CD4-positive, alpha-beta T cell treated with Interleukin-2 at 100 ng/mL for 4 hours (primary cell): ENCODE results near the gene ACAA1.
"Not testable (repeated sequence)": the region's sequence is repeated elsewhere in the genome, so short reads cannot be mapped to it uniquely, and the experiment has no call there.

Experiments used
- DNase-seq: peaks from one replicate; pipeline ENCODE4 v3.0.0-alpha.2; 2020; ENCODE audit warnings: low spot score

Gene ACAA1

DNA sequence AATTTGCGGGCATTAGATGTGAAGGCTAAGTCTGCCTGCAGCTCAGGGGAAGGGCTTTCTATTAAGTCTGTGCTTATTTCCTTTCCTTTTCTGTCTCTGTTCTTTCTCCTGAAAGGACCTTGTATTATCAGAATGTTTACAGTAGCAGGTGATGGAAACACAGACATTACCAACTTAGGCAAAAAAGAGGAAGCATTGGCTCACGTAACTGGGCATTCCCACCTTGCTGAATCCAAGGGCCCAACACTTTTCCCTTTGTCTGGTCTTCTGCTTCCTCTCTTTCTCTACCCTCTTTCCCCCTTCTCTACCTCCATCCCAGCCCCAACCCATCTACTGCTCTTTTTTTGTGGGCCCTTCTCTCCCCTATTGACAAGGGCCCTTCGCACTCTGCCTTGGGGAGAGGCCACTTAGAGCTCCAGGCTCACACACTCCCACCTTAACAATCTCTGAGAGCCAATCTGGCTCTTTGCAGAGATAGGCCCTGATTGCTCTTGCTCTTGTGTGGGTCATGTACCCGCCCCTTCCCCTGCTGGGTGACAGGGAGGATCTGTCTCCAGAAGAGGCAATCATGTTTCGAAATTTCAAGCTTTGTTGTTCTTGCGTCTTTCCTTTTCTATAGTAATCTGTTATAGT lies 35.0 kb downstream of the ACAA1 start:
- DNase-seq = no peak

DNA sequence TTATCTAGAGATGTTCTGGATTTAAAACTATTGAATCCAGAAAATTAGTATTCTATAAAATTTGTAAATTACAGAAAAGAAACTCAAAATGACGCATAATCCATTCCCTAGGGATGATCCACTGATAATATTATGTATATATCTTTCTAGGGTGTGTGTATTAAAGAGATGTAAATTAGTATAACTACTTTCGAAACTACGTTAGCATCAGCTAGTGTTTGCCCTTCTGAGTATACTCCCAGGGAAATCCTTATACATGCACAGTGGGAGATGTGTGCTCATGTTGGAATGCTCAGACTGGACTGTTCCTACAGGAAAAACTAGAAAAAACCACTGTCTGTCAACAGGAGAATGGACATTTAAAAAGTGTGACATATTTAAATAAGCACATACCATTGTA lies 36.4 kb downstream of the ACAA1 start:
- DNase-seq = no peak

DNA sequence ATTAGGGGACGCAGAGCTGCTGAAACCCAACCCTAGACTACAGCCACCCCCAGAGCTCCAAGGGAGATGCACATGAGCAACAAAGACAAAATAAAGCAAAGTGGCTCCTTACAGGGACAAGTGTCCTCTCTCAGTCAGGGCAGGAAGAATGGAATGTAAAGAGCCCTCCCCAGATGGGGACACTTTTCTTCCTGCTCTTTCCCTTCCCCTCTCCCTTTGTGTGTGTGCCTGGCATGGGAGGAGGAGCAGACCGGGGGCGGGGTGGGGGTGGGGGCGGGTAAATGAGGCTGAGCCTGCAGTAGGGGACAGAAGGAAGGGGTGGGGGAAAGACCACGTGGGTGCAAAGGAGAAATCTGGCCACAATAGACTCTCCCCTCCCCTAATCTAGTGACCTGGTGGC lies 37.4 kb downstream of the ACAA1 start:
- no peak for DNase-seq

DNA sequence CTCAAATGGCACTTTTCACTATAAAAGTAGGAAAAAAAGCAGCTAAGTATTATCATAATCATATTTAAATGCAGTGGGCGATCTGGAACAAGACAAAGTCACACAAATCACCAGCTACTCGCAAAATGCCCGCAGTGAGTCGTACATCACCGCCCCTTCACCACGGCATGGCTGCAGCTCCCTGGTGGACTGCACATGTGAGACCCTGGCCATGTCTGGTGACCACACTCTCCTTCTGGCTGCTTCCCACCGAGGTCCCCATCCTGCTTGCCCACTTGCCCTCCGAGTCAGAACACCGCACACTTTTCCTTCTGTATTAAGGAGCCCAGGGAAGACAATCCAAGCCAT lies 38.6 kb downstream of the ACAA1 start:
- DNase-seq = no peak

GRCh38 chr3:38097446-38098375 lies 39.2 kb downstream of the ACAA1 start:
- no peak for DNase-seq

DNA sequence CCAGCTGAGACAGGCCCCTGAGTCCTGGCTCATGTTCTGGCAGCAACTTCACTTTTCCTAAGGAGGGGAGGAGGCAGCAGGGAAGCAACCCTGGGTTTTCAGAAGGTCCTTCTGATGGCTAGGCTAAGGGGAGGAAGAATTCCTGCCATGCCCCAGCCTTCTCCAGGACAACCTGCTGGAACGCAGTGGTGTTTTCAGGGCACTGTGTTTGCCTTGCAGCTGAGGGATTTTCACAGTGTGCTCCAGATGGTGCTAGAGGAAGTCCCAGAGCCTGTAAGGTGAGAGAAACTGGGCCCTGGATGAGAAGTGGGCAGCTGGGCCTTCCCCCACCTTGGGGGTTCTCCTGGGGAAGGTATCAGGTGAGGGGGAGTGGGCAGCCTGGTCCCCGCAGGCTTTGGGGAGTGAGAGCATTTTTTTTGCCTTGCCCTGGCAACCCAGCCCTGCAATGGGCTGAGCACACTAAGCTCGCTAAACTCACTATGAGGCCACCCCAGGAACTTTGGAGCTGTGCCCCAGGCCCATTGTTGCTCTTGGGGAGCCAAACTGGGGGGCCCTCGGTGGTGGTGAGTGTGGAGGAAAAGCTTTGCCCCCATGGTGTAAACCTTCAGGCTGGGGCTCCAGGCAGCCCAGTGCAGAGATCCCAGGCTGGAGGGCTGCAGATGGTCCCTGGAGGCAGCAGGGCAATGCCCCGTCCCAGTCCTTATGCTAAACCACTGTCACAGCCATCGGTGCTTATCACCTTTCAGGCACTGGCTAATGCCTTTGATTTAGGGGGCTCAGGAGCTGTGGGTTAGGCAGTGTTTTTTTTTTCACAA lies 41.1 kb downstream of the ACAA1 start:
- no peak for DNase-seq

- no peak for DNase-seq
Measured at GRCh38 chr3:38094999-38095398, 41.9 kb downstream of the ACAA1 start.

DNA sequence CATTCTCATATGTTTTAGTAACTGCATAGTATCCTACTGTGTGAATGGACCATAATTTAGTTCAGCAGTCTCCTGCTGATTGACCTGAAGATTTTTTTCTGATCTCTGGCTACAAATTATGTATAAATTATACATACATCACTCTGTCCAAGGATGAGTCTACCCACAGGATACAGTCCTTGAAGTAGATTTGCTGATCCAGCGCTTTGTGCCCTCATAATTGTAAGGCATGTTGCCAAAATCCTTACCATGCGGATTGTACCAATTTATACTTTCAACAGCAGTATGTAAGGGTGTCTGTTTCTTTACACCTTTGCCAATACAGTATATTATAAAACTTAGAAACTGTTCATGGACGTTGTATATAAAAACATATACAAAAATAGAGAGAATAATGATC lies 46.5 kb downstream of the ACAA1 start:
- no peak for DNase-seq

DNA sequence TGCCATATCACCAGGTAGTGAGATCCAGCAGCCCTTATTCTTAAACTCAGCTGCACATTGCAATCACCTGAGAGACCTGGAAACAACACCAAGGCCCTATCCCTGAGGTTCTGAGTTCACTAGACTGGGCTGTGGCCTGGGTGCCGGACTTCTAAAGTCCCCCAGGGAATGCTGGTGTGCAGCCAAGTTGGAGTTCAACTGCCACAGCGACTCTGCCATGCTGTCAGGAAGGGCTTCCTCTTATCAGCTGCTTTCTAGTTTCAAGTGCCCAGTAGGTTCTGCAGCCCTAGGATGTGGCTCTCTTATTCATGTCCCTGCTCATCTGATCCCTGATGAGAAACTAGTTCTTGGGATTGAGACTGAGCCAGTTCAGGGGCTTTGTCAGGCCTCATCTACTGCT lies 47.8 kb downstream of the ACAA1 start:
- DNase-seq = no peak

DNA sequence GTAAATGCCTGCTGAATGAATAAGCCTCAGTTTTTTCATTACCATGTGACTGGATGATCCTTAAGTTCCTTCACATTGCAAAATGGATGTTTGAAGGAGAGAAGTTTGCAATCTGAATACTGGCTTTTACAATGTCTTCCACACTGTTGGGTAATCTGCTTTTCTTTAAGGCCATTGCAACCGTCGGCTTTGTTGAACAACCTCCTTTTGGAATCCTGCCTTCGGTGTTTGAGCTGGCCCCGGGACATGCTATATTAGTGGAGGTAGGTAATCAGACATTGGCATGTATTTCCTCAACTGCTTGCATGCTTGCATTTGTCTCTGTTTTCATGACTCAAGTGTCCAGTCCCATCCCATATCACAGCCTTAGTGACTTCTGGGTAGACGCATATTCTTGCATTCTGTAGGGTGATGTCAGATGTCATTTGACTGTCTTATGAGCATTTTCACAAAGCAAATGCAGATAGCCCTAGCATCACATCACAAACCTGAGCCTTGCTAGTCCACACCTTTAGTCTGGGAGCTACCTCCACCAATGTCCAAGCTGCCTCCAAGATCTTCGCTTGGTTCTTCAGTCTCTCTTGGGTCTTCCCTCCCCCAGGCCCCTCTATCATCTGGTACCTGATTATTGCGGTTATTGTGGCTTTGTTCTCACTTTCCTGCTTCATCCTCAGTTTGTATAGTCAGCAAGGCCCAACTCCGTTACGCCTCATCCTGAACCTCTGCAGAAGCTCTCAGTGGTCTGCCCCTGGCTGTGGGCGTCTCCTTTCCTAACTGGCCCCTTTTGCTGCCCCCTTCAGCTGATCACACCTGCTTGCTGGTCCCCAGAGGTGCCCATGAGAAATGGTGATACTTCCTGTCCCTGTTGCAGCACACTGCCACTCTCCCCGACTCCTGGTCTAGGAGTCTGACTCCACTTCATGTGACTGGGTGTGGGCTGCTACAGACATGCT lies 48.5 kb downstream of the ACAA1 start:
- DNase-seq = no peak

GRCh38 chr3:38087278-38087677 lies 49.6 kb downstream of the ACAA1 start:
- not testable (repeated sequence) for DNase-seq

DNA sequence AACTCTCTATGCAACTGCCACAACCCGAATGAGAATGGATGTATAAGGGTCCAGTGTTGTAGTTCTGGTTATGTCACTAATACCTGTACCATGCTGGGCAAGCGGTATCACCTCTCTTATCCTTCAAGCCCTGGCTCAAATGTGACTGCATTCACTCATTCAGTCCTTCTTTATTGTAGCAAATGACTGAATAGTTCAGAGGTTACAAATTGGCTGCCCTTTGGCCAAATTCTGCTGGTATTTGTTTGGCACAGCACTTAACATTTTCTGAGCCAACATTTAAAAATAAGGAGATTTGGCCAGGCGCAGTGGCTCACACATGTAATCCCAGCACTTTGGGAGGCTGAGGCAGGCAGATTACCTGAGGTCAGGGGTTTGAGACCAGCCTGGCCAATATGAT lies 50.4 kb downstream of the ACAA1 start:
- DNase-seq = no peak

GRCh38 chr3:38085943-38086324 lies 51.0 kb downstream of the ACAA1 start:
- DNase-seq = no peak

- no peak for DNase-seq
Measured at GRCh38 chr3:38085311-38085942, 51.5 kb downstream of the ACAA1 start.

DNA sequence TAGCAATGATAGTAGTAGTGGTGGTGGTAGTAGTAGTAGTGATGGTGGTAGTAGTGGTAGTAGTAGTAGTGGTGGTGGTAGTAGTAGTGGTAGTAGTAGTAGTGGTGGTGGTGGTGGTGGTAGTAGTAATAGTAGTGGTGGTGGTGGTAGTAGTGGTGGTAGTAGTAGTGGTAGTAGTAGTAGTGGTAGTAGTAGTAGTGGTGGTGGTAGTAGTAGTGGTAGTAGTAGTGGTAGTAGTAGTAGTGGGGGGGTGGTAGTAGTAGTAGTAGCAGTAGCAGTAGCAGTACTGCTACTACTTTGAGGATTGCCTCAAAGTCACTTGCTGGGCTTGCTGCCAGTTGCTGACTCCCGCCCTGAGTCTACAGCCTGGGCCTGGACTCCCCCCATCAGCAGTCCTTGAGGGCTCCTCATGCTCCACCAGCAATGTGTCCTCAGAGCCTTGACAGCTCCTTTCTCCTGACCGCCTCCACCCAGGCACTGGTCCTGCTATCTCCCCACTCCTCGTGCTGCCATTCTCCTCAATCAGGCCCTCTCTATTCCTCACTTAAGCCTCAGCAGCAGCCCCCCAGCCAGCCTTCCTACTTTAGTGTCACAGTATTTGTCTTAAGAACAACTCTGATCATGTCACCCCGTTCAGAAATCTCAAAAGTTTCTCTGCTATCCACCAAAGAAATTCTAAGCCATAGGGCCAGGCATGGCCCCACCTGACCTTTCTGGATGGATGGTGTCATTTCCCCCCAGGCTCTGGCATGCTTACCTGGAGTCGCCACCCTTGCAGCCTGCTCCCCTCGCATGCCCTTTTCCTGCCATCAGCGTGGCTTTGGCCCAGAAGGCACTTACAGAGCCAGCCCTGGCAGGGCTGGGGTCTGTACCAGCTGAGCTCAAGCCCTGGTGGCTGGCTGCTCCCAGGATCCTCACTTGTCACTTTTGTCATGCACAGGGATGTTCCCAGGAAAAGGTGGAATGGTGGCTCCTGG lies 52.3 kb downstream of the ACAA1 start:
- no peak for DNase-seq

DNA sequence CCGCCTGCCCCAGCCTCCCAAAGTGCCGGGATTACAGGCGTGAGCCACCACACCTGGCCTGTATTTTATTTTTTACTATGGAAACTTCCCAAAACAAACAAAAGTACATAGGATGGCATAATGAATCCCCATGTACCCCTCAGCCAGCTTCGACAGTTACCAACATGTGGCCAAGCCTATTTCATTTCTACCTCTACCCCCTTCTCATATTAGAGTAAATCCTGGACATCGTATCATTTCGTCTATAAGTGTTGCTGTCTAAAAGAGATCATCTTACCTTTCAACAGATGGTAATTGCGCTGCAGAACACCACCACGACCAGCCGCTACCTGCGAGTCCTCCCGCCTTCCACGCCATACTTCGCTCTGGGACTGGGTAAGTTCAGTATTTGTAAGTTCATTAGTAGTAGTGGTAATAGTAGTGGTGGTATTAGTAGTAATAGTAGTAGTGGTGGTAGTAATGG lies 53.0 kb downstream of the ACAA1 start:
- no peak for DNase-seq

GRCh38 chr3:38083254-38083653 lies 53.7 kb downstream of the ACAA1 start:
- DNase-seq = not testable (repeated sequence)

DNA sequence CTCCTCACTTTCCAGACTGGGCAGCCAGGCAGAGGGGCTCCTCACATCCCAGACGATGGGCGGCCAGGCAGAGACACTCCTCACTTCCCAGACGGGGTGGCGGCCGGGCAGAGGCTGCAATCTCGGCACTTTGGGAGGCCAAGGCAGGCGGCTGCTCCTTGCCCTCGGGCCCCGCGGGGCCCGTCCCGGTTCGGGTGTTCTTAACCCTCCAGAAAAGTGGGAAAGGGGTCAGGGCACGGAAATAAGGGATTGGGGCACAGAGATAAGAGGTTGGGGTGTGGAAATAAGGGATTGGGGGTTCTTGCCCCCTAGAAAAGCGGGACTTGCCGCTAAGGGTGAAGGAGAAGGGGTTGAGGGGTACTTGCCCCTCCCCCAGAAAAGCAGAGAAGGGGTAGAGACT lies 54.6 kb downstream of the ACAA1 start:
- DNase-seq = not testable (repeated sequence)

DNA sequence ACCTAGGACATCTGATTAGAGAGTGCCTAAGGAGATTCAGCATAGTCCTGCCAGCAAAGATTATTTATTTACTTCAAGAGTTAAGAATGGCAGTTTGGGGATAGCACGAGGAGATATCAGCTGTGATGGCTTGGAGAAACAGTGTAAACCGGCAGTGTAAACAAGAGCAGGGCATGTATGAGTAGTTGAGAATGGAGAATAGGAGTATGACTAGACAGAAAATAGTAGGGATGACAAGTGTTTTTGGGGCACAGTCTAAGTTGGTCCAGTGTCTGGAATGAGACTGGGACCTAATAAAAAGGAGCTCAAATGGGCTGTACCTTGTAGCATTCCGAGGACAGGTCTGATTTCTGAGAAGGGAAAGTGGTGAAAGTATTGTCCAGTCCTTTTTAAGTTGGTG lies 59.9 kb downstream of the ACAA1 start:
- not testable (repeated sequence) for DNase-seq
